Measurements from ENCODE around the gene KEAP1. TPM values are rescaled to one million over a fixed set of nuclear protein-coding genes. Genes with fewer than 3 reads are reported as not detected.
A peak's percentile ranks its signal among the peaks of the same experiment; 100 is the strongest.

KEAP1 gene
- total and polyA plus RNA-seq, 3 donors from 2014 or later: 40.7 to 61.0 (median 54.1) TPM

DNA sequence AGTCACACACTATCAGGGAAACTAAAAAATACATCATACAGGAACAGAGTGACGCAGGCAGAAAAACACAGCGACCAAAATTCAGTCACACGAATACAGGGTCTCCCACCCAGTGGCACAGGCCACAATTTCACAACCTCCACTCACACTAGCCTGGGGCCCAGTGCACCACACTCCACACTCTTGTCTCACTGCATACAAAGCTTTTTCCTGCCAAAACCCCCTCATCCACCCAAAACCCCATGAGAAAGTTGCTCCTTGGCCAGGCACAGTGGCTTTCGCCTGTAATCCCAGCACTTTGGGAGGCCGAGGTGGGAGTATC, 12.9 kb upstream of the KEAP1 start:
- DNase-seq: no peak
- Histone ChIP-seq H3K4me3 (no peak overlapping the region), H3K27ac (no peak overlapping the region), H3K9me3 (no peaks in the 10 kb centered on the region), H3K27me3 (no peaks in the 10 kb centered on the region), H3K4me1 (peaks cover 13% of the 10 kb centered on the region), H3K36me3 (ENCODE audit: low read depth, missing control alignments) (no peaks in the 10 kb centered on the region)
- intact Hi-C loops (cut with DNase I; ENCODE audit: low total_unique reads): no loop called here
- WGBS, 2 donors: 90 to 92% methylated on average over 5 of the region's 5 CpGs
- no peak for TF ChIP-seq POLR2A (IDR thresholded peaks at IDR 0.05)
- TF ChIP-seq, protein P1, sequence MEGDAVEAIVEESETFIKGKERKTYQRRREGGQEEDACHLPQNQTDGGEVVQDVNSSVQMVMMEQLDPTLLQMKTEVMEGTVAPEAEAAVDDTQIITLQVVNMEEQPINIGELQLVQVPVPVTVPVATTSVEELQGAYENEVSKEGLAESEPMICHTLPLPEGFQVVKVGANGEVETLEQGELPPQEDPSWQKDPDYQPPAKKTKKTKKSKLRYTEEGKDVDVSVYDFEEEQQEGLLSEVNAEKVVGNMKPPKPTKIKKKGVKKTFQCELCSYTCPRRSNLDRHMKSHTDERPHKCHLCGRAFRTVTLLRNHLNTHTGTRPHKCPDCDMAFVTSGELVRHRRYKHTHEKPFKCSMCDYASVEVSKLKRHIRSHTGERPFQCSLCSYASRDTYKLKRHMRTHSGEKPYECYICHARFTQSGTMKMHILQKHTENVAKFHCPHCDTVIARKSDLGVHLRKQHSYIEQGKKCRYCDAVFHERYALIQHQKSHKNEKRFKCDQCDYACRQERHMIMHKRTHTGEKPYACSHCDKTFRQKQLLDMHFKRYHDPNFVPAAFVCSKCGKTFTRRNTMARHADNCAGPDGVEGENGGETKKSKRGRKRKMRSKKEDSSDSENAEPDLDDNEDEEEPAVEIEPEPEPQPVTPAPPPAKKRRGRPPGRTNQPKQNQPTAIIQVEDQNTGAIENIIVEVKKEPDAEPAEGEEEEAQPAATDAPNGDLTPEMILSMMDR (IDR thresholded peaks at IDR 0.05): no peak

DNA sequence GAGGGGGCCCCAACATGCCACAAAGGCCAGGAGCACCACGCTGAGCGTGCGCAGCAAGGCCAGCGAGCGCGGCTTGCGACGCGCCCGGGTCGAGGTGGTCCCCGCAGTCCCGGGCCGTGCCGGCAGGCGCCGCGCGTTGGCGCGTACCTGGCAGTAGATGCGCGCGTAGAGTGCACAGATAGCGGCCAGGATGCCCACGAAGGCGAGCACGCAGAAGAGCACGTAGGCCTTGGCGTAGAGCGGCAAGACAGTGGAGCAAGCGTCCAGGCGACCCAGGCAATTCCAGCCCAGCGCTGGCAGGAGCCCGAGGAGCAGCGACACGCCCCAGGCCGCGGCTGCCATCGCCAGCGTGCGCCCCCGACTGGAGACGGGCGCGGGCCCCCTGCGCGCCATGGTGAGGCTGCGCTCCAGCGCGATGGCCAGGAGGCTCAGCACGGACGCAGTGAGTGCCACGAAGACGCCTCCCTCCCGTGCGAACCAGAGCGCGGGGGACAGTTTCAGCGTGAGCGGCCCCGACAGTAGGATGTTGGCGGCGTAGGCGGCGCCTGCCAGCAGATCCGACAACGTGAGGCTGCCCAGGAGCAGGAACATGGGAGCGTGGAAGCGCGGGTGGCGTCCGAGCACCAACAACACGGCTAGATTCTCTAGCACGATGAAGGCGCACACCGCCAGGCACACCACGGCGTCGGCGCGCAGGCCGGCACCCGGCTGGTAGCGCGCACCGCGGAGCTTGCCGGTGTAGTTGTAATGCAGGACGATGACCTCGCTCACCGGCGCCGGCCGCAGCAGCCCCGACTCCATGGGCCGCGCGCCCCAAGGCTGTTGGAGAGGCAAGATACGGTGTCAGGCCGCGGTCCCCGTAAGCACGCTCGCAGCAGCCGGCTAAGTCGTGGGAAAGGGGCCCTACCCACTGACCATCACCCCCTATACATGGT, 11.3 kb upstream of the KEAP1 start:
- TF ChIP-seq POLR2A (IDR thresholded peaks at IDR 0.05): no peak
- TF ChIP-seq, protein P1 (IDR thresholded peaks at IDR 0.05): no peak

DNA sequence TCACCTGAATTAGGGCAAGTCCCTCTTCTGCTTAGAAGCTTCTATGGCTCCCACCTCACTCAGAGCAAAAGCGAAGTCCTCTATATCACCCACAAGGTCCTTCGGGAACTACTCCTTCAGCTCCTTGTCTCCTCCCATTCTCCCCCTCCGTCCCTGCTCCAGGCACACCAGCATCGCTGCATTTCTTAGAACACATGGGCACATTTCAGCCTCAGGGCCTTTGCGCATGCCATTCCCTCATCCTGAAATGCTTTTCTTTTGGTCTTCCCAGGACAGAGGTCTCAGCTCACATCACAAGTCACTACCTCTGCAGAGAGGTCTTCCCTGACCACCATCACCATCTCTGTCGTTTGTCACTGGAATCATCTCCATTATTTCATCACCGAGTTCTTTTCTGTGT, 10.1 kb upstream of the KEAP1 start:
- DNase-seq: no peak
- no peaks in the 10 kb centered on the region for H3K36me3 ChIP-seq (ENCODE audit: low read depth, missing control alignments)
- H3K4me3 ChIP-seq: no peak overlapping the region
- H3K27me3 ChIP-seq: no peaks in the 10 kb centered on the region
- no peak overlapping the region for H3K27ac ChIP-seq
- TF ChIP-seq, protein P1 (IDR thresholded peaks at IDR 0.05): no peak
- TF ChIP-seq POLR2A (IDR thresholded peaks at IDR 0.05): no peak
- intact Hi-C loops (cut with DNase I; ENCODE audit: low total_unique reads): no loop called here
- 71 to 82% methylated on average over 7 of the region's 7 CpGs for WGBS, 2 donors
- peaks cover 8% of the 10 kb centered on the region for H3K4me1 ChIP-seq
- no peaks in the 10 kb centered on the region for H3K9me3 ChIP-seq

More for the DNA sequence above, 11.3 kb upstream of the KEAP1 start:
- DNase-seq: no peak
- peak overlapping the region; percentile 18 to 38 for H3K4me3 ChIP-seq
- no peaks in the 10 kb centered on the region for H3K27me3 ChIP-seq
- peaks cover 13% of the 10 kb centered on the region for H3K4me1 ChIP-seq
- H3K9me3 ChIP-seq: no peaks in the 10 kb centered on the region
- H3K27ac ChIP-seq: no peak overlapping the region
- WGBS, 2 donors: 28 to 60% methylated on average over 1 to 63 of the region's 107 CpGs
- no peaks in the 10 kb centered on the region for H3K36me3 ChIP-seq (ENCODE audit: low read depth, missing control alignments)
- intact Hi-C loops (cut with DNase I; ENCODE audit: low total_unique reads): no loop called here

DNA sequence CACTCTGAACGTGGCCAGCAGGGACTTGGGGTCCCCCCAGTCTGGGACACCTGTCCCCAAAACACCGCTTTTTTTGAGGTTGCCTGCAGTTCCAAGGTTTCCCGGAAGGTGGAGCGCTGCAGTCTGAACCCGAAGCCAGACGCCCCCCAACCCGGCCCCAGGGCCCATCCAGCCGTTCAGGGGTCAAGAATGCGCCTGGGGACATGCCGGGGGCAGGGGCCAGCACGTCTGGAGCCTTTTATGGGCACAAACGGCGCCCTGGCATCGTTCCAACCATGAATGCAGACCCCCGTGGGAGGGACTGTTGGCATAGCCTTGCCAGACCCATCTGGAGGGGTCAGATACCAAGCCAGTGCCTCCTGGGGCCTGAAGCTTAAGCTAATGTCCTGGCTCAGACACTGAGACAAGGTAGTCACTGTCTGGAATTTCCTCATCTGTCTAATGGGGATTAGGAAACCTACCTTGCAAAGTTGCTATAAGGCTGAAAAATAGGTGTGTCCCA, 7.2 kb upstream of the KEAP1 start:
- Histone ChIP-seq H3K27me3 (no peaks in the 10 kb centered on the region), H3K4me1 (no peaks in the 10 kb centered on the region), H3K36me3 (ENCODE audit: low read depth, missing control alignments) (no peaks in the 10 kb centered on the region), H3K4me3 (no peak overlapping the region), H3K27ac (no peak overlapping the region), H3K9me3 (no peaks in the 10 kb centered on the region)
- intact Hi-C loops (cut with DNase I; ENCODE audit: low total_unique reads): no loop called here
- no peak for DNase-seq
- 14 to 33% methylated on average over 2 to 11 of the region's 15 CpGs for WGBS, 2 donors
- no peak for TF ChIP-seq POLR2A (IDR thresholded peaks at IDR 0.05)
- TF ChIP-seq, protein P1 (IDR thresholded peaks at IDR 0.05): peak in 2 of 3 experiments; percentile 30 to 68

Data from testis (tissue), 3 donors.